CD4-positive, alpha-beta T cell treated with Interleukin-4 for 1 hour (primary cell): ENCODE results near the gene TNS2.
A peak's percentile ranks its signal among the peaks of the same experiment; 100 is the strongest.

ENCODE experiments used
- DNase-seq, 2 donors: peaks; one replicate each; pipeline ENCODE4 v3.0.0-alpha.2; 2020 to 2022

The TNS2 gene

GRCh38 chr12:53042607-53043454 lies 7.0 kb upstream of the TNS2 start:
- DNase-seq, result no peak

- DNase-seq, result no peak
Measured at GRCh38 chr12:53044052-53044581, 5.7 kb upstream of the TNS2 start.

GRCh38 chr12:53044896-53045695 lies 4.8 kb upstream of the TNS2 start:
- no peak for DNase-seq

GRCh38 chr12:53045696-53046045 lies 4.2 kb upstream of the TNS2 start:
- no peak for DNase-seq

DNA sequence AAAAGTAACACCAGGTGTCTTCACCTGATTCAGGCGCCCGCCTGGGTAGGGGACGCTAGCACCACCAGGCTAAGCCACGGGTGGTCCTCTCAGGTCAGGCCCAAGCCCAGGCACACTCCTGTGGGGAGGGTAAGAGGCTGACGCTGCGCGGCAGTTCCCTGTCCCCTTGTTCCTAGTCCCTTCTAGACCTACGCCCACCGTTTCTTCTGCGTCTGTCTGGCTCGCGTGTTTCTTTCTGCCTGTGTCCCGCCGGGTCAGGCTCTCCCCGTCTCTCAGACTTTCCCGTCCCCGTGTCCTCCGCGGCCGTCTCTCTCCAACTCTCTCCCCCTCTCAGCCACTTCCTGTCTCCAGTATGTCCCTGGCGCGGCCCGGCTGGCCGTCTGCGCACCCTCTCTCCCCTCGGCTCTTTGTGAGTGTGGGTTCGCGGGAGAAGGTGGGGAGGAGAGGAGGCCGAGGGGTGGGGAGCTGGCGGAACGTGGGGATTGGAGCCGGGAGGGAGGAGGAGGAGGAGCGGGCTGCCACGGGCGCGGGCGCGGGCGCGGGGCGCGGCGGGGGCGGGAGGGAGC lies 3.1 kb upstream of the TNS2 start:
- peak; percentile 58 to 69 for DNase-seq

DNA sequence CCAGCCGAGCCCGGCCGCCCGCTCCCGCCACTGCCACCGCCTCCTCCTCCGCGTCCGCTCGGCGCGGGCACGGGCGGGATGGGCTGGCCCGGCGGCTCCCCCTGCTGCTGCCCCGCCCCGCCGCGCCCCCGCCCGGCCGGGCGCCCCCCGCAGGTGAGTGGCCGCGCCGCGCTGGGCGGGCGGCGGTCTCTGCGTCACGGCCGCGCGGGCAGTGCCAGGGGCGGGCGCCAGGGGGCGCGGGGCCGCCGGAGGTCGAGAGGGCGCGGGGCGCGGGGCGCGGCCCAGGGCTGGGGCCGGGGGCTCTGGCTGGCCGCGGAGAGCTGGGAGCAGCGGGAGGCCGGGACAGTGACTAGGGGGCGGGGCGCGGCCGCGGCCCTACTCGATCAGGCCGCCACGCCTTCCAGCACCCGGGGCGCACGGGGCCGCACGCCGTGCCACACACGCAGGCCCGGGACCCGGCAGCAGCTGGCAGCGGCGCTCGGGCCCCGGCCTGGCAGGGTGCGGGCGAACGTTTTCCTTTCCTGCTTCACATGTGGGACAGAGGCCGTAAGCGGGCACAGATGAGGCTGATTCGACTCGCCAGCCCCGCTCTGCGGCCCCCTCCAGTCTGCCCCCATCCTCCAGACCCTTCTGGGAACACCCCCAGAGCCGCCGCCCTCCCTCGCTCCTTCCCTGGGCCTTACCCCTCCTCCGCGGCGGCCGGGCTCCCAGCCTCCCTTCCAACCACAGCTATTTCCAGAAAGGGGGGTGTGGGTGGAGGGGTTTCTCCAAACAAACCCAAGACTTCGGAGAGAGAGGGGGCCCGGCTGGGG lies 2.4 kb upstream of the TNS2 start:
- DNase-seq, result peak; percentile 62 to 78

DNA sequence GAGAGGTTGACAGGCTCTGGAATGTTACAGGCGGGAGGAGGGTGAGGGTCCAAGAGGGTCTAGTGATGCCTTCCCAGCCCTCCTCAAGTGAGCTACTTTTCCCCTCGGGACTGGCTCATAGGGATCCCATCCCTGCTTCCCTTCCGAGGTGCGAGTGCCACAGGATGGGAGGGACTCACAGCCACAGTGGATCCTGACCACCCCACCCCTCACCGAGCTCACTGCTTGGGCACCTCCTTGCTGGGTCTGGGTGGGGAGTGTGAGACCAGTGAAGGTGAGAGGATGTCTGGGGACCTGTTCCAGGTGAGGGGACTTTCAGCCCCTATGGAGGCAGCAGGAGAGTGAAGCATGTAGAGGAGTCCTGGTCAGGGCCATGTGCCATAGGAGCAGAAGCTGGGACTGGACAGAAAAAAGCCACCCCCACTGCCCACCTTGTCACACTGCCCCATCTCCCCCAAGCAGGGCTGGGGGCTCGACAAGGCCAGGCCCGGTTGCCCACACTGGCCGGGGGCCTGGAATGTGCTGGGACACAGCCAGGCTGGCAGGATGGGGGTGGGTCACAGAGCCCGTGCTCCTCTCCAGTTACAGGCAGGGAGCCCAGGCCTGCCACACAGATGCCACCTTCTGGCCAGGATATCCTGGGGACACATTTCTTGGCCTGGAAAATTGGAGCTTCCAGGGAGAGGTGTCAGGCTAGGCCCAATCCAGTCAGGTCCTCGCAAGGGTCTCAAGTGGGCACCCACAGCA lies 1.7 kb upstream of the TNS2 start:
- DNase-seq, result no peak

GRCh38 chr12:53048780-53049401 lies 974 bp upstream of the TNS2 start:
- DNase-seq, result no peak

DNA sequence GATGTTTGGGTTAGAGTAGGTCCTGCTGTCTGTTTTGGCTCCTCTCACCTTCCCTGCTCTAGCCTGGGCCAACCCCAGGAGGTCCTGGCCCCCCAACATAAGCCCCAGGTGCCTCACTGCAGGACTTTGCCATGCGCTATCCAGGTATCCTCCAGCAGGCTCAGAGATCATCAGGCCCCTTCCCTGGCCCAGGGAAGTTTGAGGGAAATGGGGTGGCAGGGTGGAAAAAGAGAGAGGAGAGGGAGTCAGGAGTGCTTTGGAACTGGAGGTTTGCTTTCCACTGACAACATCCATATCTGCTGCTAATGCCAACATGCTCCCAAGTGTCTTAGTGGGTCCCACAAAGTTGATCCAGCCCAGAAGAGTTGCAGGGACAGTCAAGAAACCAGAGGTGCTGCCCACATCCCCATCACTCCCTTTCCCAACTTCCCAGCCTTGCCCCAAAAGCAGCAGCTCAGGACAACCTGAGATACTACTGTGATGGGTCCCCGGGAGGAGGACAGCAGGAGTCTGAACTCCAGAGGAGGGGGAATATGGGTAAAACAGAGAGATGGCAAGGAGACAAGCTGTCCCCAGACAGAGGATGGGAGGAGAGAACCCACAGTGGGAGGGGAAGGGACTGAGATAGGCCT lies 677 bp downstream of the TNS2 start:
- DNase-seq, result no peak

DNA sequence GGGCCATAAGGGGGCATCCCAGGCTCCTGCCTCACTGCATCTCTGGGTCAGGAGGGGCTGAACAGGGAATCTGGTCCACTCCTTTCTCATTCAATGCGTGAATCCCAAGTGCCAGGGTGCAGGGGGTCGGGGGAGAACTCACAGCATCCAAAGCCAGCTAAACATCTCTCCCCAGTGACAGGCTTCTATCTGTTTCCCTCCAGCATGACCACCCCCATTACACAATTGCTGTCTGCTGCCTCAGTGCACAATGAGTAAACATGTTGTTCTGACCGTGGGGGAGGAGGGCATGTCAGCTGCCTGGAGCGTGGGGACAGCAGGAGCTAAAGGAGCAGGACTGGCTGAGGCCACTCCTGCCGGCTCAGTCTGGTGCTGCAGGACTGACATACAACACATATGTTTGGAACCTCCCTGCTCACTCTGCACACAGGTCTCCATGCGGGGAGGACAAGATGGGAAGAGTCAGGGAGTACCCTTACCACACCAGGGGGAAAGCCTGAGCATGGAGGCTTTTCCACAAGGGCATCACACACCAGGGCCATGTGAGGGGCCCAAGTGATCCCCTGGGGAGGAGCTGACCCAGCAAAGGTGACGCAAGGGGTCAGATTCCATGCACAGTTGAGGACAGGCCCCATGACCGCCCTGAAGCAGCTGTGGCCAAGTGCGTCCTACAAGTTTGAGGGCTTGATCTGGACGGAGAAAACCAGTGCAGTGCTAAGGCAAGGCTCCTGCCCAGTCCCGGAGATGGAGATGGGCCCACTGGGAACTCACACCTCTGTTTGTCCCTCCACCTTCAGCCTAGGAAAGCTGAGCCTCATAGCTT lies 1.4 kb downstream of the TNS2 start:
- DNase-seq, result no peak

DNA sequence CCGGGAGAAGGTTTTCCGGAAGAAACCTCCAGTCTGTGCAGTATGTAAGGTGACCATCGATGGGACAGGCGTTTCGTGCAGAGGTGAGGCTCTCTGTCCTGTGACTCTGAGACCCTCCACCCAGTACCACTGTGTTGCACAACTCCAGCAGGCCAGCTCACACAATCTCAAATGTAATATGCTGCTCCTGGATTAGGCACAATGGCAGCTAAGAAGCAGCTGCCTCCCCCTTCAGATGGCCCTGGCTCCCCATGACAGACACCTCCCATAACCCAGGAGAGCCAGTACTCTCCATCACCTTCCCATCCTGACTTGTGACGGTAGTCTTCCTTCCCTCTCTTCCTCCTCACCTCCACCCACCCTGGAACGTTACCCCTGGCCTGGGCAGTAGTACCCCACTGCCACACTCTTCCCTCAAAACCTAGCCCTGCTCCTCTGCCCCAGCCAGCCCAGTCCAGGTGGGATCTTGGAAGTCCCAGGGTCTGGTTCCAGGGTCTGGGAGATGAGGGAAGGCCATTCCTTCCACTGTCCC lies 2.1 kb downstream of the TNS2 start:
- peak in 1 of 2 donors; percentile 9 for DNase-seq

DNA sequence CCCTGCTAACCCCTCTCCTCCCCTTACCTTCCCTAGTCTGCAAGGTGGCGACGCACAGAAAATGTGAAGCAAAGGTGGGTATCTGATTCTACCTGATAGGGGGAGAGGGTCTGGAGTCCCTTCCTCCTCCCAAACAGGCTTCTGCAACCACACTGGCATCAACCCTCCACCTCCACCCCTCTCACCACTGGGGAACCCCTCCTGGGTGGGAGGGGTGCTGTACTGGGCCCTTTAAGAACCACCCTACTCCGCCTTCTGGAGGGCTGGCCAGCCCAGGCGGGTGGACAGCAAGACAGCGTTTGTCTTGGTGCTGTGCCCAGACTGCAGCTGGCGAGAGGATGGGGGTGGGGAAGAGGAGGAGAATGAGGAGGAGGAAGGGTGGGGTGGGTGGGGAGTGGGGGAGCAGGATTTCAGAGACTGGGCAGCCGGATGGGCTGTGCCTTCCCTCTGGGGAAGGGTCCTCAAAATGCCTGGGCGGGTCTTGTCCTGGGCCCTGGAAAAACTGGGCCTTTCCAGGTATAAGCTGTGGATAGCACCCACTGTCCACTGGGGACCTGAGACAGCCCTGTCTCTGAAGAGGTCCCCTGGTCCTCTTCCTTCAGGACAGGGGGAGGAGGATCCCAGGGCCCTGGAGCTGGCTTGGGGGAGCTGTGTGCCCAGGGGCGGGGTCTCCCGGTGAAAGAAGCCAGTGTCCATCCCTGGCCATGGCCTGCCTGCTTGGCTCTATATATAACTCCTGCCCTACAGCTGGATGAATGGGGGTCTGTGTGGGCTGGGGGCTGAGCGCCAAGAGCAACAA lies 2.8 kb downstream of the TNS2 start:
- DNase-seq, result no peak

DNA sequence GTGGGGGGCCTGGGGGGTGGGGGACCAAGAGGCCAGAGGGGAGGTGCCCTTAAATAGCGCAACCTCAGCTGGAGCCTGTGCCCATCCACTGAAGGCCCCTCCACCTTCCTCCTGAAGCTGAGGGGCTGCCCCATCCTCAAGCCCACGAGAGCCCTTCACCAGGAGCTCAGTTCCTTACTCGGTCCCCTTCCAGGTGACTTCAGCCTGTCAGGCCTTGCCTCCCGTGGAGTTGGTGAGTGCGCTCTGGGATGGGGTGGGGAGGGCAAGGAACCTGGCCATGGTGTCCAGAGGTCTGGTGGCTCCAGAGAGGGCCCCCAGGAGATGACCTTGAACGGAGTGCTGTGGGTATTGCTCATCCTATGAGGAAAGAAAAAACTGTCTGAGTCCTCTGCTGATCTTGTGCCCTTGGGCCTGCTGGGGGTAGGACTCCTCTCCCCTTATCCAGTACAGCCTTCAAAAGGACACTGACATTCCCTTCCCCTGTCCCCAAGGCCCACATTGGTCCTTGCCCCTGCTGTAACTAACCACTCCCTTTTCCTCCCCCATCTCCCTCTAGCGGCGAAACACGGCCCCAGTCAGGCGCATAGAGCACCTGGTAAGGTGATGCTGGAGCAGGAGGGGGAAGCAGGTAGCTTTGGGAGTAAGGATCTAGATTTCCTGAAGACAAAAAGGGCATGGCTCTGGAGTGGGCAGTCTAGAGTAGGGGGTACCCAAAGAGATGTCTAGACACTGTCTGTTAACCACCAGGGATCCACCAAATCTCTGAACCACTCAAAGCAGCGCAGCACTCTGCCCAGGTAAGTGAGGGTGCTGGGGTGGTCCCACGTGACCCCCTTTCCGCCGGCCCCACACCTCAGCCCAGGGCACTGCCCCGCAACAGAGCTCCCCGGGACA lies 3.6 kb downstream of the TNS2 start:
- DNase-seq, result peak; percentile 55 to 71

GRCh38 chr12:53054112-53054878 lies 4.4 kb downstream of the TNS2 start:
- DNase-seq, result peak; percentile 94 to 95

GRCh38 chr12:53055471-53056266 lies 5.8 kb downstream of the TNS2 start:
- DNase-seq, result no peak

GRCh38 chr12:53056296-53056695 lies 6.4 kb downstream of the TNS2 start:
- no peak for DNase-seq
